ENCODE data around the gene FAM83D.

The FAM83D gene

GRCh38 chr20:38894091-38894847 lies 31.9 kb upstream of the FAM83D start:
- DNase-seq (ENCODE audit: low spot score) = no peak

- DNase-seq (ENCODE audit: low spot score) = no peak
Observed at GRCh38 chr20:38895098-38895949, 30.9 kb upstream of the FAM83D start.

GRCh38 chr20:38896009-38896594 lies 30.1 kb upstream of the FAM83D start:
- DNase-seq (ENCODE audit: low spot score) = no peak

GRCh38 chr20:38897267-38897666 lies 28.9 kb upstream of the FAM83D start:
- no peak for DNase-seq (ENCODE audit: low spot score)

- no peak for DNase-seq (ENCODE audit: low spot score)
Observed at GRCh38 chr20:38900606-38901005, 25.6 kb upstream of the FAM83D start.

- no peak for DNase-seq (ENCODE audit: low spot score)
Observed at GRCh38 chr20:38902601-38903000, 23.6 kb upstream of the FAM83D start.

- no peak for DNase-seq (ENCODE audit: low spot score)
Observed at GRCh38 chr20:38903335-38903734, 22.9 kb upstream of the FAM83D start.

GRCh38 chr20:38905375-38905774 lies 20.8 kb upstream of the FAM83D start:
- DNase-seq (ENCODE audit: low spot score) = no peak

- DNase-seq (ENCODE audit: low spot score) = no peak
Observed at GRCh38 chr20:38907918-38908677, 18.1 kb upstream of the FAM83D start.

- DNase-seq (ENCODE audit: low spot score) = no peak
Observed at GRCh38 chr20:38915355-38915754, 10.9 kb upstream of the FAM83D start.

- DNase-seq (ENCODE audit: low spot score) = no peak
Observed at GRCh38 chr20:38917657-38918056, 8.6 kb upstream of the FAM83D start.

- no peak for DNase-seq (ENCODE audit: low spot score)
Observed at GRCh38 chr20:38918172-38918571, 8.0 kb upstream of the FAM83D start.

- no peak for DNase-seq (ENCODE audit: low spot score)
Observed at GRCh38 chr20:38919683-38920082, 6.5 kb upstream of the FAM83D start.

GRCh38 chr20:38920411-38920810 lies 5.8 kb upstream of the FAM83D start:
- no peak for DNase-seq (ENCODE audit: low spot score)

- no peak for DNase-seq (ENCODE audit: low spot score)
Observed at GRCh38 chr20:38920851-38921250, 5.4 kb upstream of the FAM83D start.

- DNase-seq (ENCODE audit: low spot score) = no peak
Observed at GRCh38 chr20:38924718-38925117, 1.5 kb upstream of the FAM83D start.

GRCh38 chr20:38926934-38927616 lies 858 bp downstream of the FAM83D start:
- DNase-seq (ENCODE audit: low spot score) = no peak

GRCh38 chr20:38927902-38928578 lies 1.8 kb downstream of the FAM83D start:
- DNase-seq (ENCODE audit: low spot score) = no peak

GRCh38 chr20:38930242-38930569 lies 4.0 kb downstream of the FAM83D start:
- DNase-seq (ENCODE audit: low spot score) = no peak

- no peak for DNase-seq (ENCODE audit: low spot score)
Observed at GRCh38 chr20:38931984-38932383, 5.8 kb downstream of the FAM83D start.

GRCh38 chr20:38932457-38933120 lies 6.4 kb downstream of the FAM83D start:
- DNase-seq (ENCODE audit: low spot score) = no peak

Measured in CD4-positive, alpha-beta T cell treated with Interleukin-6 at 100 ng/mL for 8 hours (primary cell).